Right kidney (tissue), 1 donor: ENCODE data around the gene PTPRH.
"Not testable (repeated sequence)": the region's sequence is repeated elsewhere in the genome, so short reads cannot be mapped to it uniquely, and the experiment has no call there.

Experiments
- DNase-seq: peaks from one replicate; pipeline ENCODE4 v3.0.0-alpha.2; 2016

PTPRH gene

GRCh38 chr19:55158423-55158822 is 50.9 kb downstream of the PTPRH start:
- no peak for DNase-seq

GRCh38 chr19:55157064-55157908 is 52.0 kb downstream of the PTPRH start, which contains the start of gene TNNI3:
Gene TNNI3, minus strand, starts transcription at chr19:55157732. Its CDS starts 143 bp downstream, at chr19:55157589.
- no peak for DNase-seq

GRCh38 chr19:55156202-55157063 is 52.9 kb downstream of the PTPRH start:
- DNase-seq: peak; percentile 56

GRCh38 chr19:55155784-55156183 is 53.5 kb downstream of the PTPRH start:
- DNase-seq: not testable (repeated sequence)

GRCh38 chr19:55153652-55154264 is 55.5 kb downstream of the PTPRH start:
- DNase-seq: no peak

- no peak for DNase-seq
These were observed 57.3 kb downstream of the PTPRH start for GRCh38 chr19:55152017-55152416.

- DNase-seq: no peak
These were observed 60.0 kb downstream of the PTPRH start, which contains the start of gene TNNT1 for GRCh38 chr19:55149078-55150003. Gene TNNT1, minus strand, starts transcription at chr19:55149206. Its CDS starts 2,049 bp downstream, at chr19:55147157.

- DNase-seq: no peak
These were observed 61.6 kb downstream of the PTPRH start for GRCh38 chr19:55147545-55148251.

- no peak for DNase-seq
These were observed 62.5 kb downstream of the PTPRH start for GRCh38 chr19:55146705-55147273.

- DNase-seq: no peak
These were observed 63.1 kb downstream of the PTPRH start for GRCh38 chr19:55146078-55146704.

GRCh38 chr19:55145232-55145631 is 64.1 kb downstream of the PTPRH start:
- DNase-seq: no peak

GRCh38 chr19:55141696-55142095 is 67.6 kb downstream of the PTPRH start:
- DNase-seq: no peak

GRCh38 chr19:55137915-55138314 is 71.4 kb downstream of the PTPRH start:
- DNase-seq: no peak

- DNase-seq: no peak
These were observed 72.8 kb downstream of the PTPRH start for GRCh38 chr19:55136399-55137102.

- DNase-seq: no peak
These were observed 74.6 kb downstream of the PTPRH start for GRCh38 chr19:55134736-55135135.

GRCh38 chr19:55133639-55134444 is 75.5 kb downstream of the PTPRH start:
- no peak for DNase-seq

GRCh38 chr19:55132453-55133129 is 76.7 kb downstream of the PTPRH start:
- DNase-seq: peak; percentile 39

GRCh38 chr19:55131421-55131820 is 77.9 kb downstream of the PTPRH start:
- DNase-seq: no peak
